ENCODE results near the gene ZNF83. TPM values are rescaled to one million over a fixed set of nuclear protein-coding genes. Genes with fewer than 3 reads are reported as not detected.

ZNF83 gene
- total RNA-seq, 1 donor from 2014 or later = 45.6 TPM

GRCh38 chr19:52567921-52568320 is 70.2 kb downstream of the ZNF83 start:
- no peak for TF ChIP-seq CTCF (conservative IDR thresholded peaks at IDR 0.05)
- no peak for DNase-seq (ENCODE audit: low read depth, low spot score)
- H3K36me3 Mint-ChIP-seq (ENCODE audit: low read depth) = peaks cover 20% of the 10 kb centered on the region
- H3K4me3 Mint-ChIP-seq = no peak overlapping the region
- H3K27me3 Mint-ChIP-seq (ENCODE audit: low read depth) = no peaks in the 10 kb centered on the region
- no peaks in the 10 kb centered on the region for H3K9me3 Mint-ChIP-seq
- H3K27ac Mint-ChIP-seq (ENCODE audit: unreplicated experiment) = no peak overlapping the region
- peaks cover 27% of the 10 kb centered on the region for H3K4me1 Mint-ChIP-seq

- H3K27ac Mint-ChIP-seq (ENCODE audit: unreplicated experiment) = no peak overlapping the region
- H3K9me3 Mint-ChIP-seq = no peaks in the 10 kb centered on the region
- H3K36me3 Mint-ChIP-seq (ENCODE audit: low read depth) = peaks cover 27% of the 10 kb centered on the region
- peak overlapping the region; percentile 27 for H3K4me3 Mint-ChIP-seq
- no peaks in the 10 kb centered on the region for H3K27me3 Mint-ChIP-seq (ENCODE audit: low read depth)
- H3K4me1 Mint-ChIP-seq = peaks cover 18% of the 10 kb centered on the region
- no peak for TF ChIP-seq CTCF (conservative IDR thresholded peaks at IDR 0.05)
- DNase-seq (ENCODE audit: low read depth, low spot score) = no peak
Observed at GRCh38 chr19:52566588-52566987, 71.6 kb downstream of the ZNF83 start.

GRCh38 chr19:52566121-52566520 is 72.0 kb downstream of the ZNF83 start:
- TF ChIP-seq CTCF (conservative IDR thresholded peaks at IDR 0.05) = no peak
- no peak for DNase-seq (ENCODE audit: low read depth, low spot score)
- peaks cover 15% of the 10 kb centered on the region for H3K4me1 Mint-ChIP-seq
- H3K27me3 Mint-ChIP-seq (ENCODE audit: low read depth) = no peaks in the 10 kb centered on the region
- H3K27ac Mint-ChIP-seq (ENCODE audit: unreplicated experiment) = no peak overlapping the region
- H3K36me3 Mint-ChIP-seq (ENCODE audit: low read depth) = peaks cover 29% of the 10 kb centered on the region
- no peaks in the 10 kb centered on the region for H3K9me3 Mint-ChIP-seq
- no peak overlapping the region for H3K4me3 Mint-ChIP-seq

Other genes with a start within 250 kb of the ZNF83 start
- 7.7 and 8.3 TPM in 2 replicates for gene ZNF528, start 240.5 kb downstream of the ZNF83 start, total RNA-seq
- not detected in 2 replicates for gene ZNF534, start 209.2 kb downstream of the ZNF83 start, total RNA-seq
- 0.65 and 0.86 TPM in 2 replicates for gene ZNF578, start 184.8 kb downstream of the ZNF83 start, total RNA-seq
- 23.4 and 25.9 TPM in 2 replicates for gene ZNF808, start 110.7 kb downstream of the ZNF83 start, total RNA-seq
- 17.3 and 18.7 TPM in 2 replicates for gene ZNF701, start 68.1 kb downstream of the ZNF83 start, total RNA-seq
- gene ZNF611, start 96.7 kb upstream of the ZNF83 start, total RNA-seq = 20.6 and 25.7 TPM in 2 replicates
- gene ZNF600, start 148.4 kb upstream of the ZNF83 start, total RNA-seq = 2.1 and 2.3 TPM in 2 replicates
- gene ZNF28, start 183.3 kb upstream of the ZNF83 start, total RNA-seq = 15.8 and 19.4 TPM in 2 replicates
- 20.9 and 27.9 TPM in 2 replicates for gene ZNF468, start 219.3 kb upstream of the ZNF83 start, total RNA-seq